RWPE2 (cell line): ENCODE measurements around the gene NAALADL2.

ENCODE experiments used
- ATAC-seq: fragments of 200-7000 bp; cut with Tn5 transposase; 3 replicates; pipeline ENCODE4 v1.9.1; 2021; ENCODE audit warnings: low read depth
- DNase-seq: peaks from one replicate; pipeline ENCODE4 v3.0.0-alpha.2; 2020; ENCODE audit warnings: low spot score
- H3K27ac ChIP-seq: fragments of 450-650 bp; 2 replicates; pipeline ENCODE4 v1.5.1; 2017; ENCODE audit warnings: mild to moderate bottlenecking; ENCODE audit not compliant: poor library complexity, severe bottlenecking
- H3K27me3 ChIP-seq: fragments of 250-450 bp; sonication (Bioruptor Pico); 2 replicates; pipeline ENCODE4 v1.5.1; 2021; ENCODE audit warnings: mild to moderate bottlenecking, moderate library complexity; ENCODE audit not compliant: insufficient read depth, poor library complexity, severe bottlenecking
- H3K36me3 ChIP-seq: fragments of 250-450 bp; sonication (Bioruptor Pico); 2 replicates; pipeline ENCODE4 v1.5.1; 2020; ENCODE audit warnings: low read depth, mild to moderate bottlenecking, moderate library complexity
- H3K4me1 ChIP-seq: fragments of 250-450 bp; sonication (Bioruptor Pico); 2 replicates; pipeline ENCODE4 v1.5.1; 2021; ENCODE audit warnings: mild to moderate bottlenecking, moderate library complexity; ENCODE audit not compliant: insufficient read depth, poor library complexity, severe bottlenecking
- H3K4me3 ChIP-seq: fragments of 250-450 bp; sonication (Bioruptor Pico); 2 replicates; pipeline ENCODE4 v1.5.1; 2021; ENCODE audit warnings: mild to moderate bottlenecking, moderate library complexity; ENCODE audit not compliant: severe bottlenecking
- H3K9me3 ChIP-seq: fragments of 250-450 bp; sonication (Bioruptor Pico); 2 replicates; pipeline ENCODE4 v1.5.1; 2021; ENCODE audit warnings: mild to moderate bottlenecking, moderate library complexity; ENCODE audit not compliant: severe bottlenecking
- CTCF ChIP-seq: fragments of 450-650 bp; IDR thresholded peaks from one replicate; pipeline ENCODE4 v1.5.1; 2017; ENCODE audit warnings: mild to moderate bottlenecking, moderate library complexity; ENCODE audit not compliant: poor library complexity, severe bottlenecking

NAALADL2 gene

GRCh38 chr3:175005881-175006280 is 146.7 kb downstream of the NAALADL2 start:
- no peaks in the 10 kb centered on the region for H3K36me3 ChIP-seq
- TF ChIP-seq CTCF = no peak
- H3K9me3 ChIP-seq = no peaks in the 10 kb centered on the region
- H3K4me3 ChIP-seq = no peak overlapping the region
- DNase-seq (no peak), ATAC-seq (no peak)
- no peaks in the 10 kb centered on the region for H3K27me3 ChIP-seq
- H3K27ac ChIP-seq = no peak overlapping the region
- no peaks in the 10 kb centered on the region for H3K4me1 ChIP-seq

GRCh38 chr3:175007306-175007705 is 148.2 kb downstream of the NAALADL2 start:
- no peak for ATAC-seq

GRCh38 chr3:175009295-175009694 is 150.2 kb downstream of the NAALADL2 start:
- no peak overlapping the region for H3K4me3 ChIP-seq
- no peak overlapping the region for H3K27ac ChIP-seq
- no peaks in the 10 kb centered on the region for H3K36me3 ChIP-seq
- no peaks in the 10 kb centered on the region for H3K27me3 ChIP-seq
- TF ChIP-seq CTCF = no peak
- ATAC-seq (no peak), DNase-seq (no peak)
- no peaks in the 10 kb centered on the region for H3K9me3 ChIP-seq
- no peaks in the 10 kb centered on the region for H3K4me1 ChIP-seq

More at GRCh38 chr3:175007306-175007705, 148.2 kb downstream of the NAALADL2 start:
- H3K9me3 ChIP-seq = no peaks in the 10 kb centered on the region
- DNase-seq = no peak
- no peak overlapping the region for H3K4me3 ChIP-seq
- no peaks in the 10 kb centered on the region for H3K4me1 ChIP-seq
- no peaks in the 10 kb centered on the region for H3K36me3 ChIP-seq
- H3K27me3 ChIP-seq = no peaks in the 10 kb centered on the region
- TF ChIP-seq CTCF = no peak
- H3K27ac ChIP-seq = no peak overlapping the region

GRCh38 chr3:175015056-175015635 is 156.0 kb downstream of the NAALADL2 start:
- Histone ChIP-seq H3K27me3 (no peaks in the 10 kb centered on the region), H3K36me3 (no peaks in the 10 kb centered on the region), H3K9me3 (no peaks in the 10 kb centered on the region), H3K27ac (no peak overlapping the region), H3K4me1 (no peaks in the 10 kb centered on the region), H3K4me3 (no peak overlapping the region)
- DNase-seq (no peak), ATAC-seq (no peak)
- TF ChIP-seq CTCF = no peak

- no peak for TF ChIP-seq CTCF
- ATAC-seq (no peak), DNase-seq (no peak)
- no peaks in the 10 kb centered on the region for H3K4me1 ChIP-seq
- no peaks in the 10 kb centered on the region for H3K9me3 ChIP-seq
- no peaks in the 10 kb centered on the region for H3K36me3 ChIP-seq
- no peaks in the 10 kb centered on the region for H3K27me3 ChIP-seq
- no peak overlapping the region for H3K4me3 ChIP-seq
- no peak overlapping the region for H3K27ac ChIP-seq
These were observed 160.0 kb downstream of the NAALADL2 start for GRCh38 chr3:175018946-175019727.
